Thyroid gland (tissue), 4 donors: ENCODE results near the gene GPANK1. TPM values are rescaled to one million over a fixed set of nuclear protein-coding genes. Genes with fewer than 3 reads are reported as not detected.

Experiments
- DNase-seq, 2 donors: peaks; one replicate each; pipeline ENCODE4 v3.0.0-alpha.2; 2019
- H3K27ac ChIP-seq, 3 donors: fragments of 200-600 bp; sonication (generic); 1 replicate in 2 of 3; 2 replicates in 1 of 3; pipeline ENCODE4 v1.5.1; 2016 to 2019; ENCODE audit warnings: mild to moderate bottlenecking in 1 of 3, moderate library complexity in 1 of 3
- H3K27me3 ChIP-seq: fragments of 200-600 bp; sonication (generic); one replicate; pipeline ENCODE4 v1.5.1; 2019
- H3K36me3 ChIP-seq, 2 donors: fragments of 200-600 bp; sonication (generic); one replicate each; pipeline ENCODE4 v1.5.1; 2016 to 2019
- H3K4me1 ChIP-seq, 2 donors: fragments of 200-600 bp; sonication (generic); one replicate each; pipeline ENCODE4 v1.5.1; 2017 to 2019
- H3K4me3 ChIP-seq, 3 donors: fragments of 200-600 bp; sonication (generic); replicated peaks in 1 of 3; 1 replicate in 2 of 3; 2 replicates in 1 of 3; pipeline ENCODE4 v1.5.1; 2016; ENCODE audit warnings: mild to moderate bottlenecking in 1 of 3
- H3K9me3 ChIP-seq: fragments of 200-600 bp; sonication (generic); one replicate; pipeline ENCODE4 v1.5.1; 2017
- POLR2A ChIP-seq, 2 donors: fragments of 450-650 bp; IDR thresholded peaks; one replicate each; pipeline ENCODE4 v1.6.1; 2017; ENCODE audit warnings: antibody characterized with exemption in 2 of 2, mild to moderate bottlenecking in 2 of 2, moderate library complexity in 1 of 2
- WGBS, 2 donors: methylation state at CpG; one replicate each; pipeline ENCODE4 v1.1.5; 2017; 5-methylcytosine and 5-hydroxymethylcytosine counted together
- intact Hi-C: fragments of 100-400 bp; cut with DNase I; formaldehyde crosslinking; loops from one replicate; pipeline ENCODE4 v1.15.1; 2023
- total RNA-seq, 4 donors: library from RNA; depleted of rRNA; stranded (reverse); fragments of >200 nt; gene quantifications; one replicate each; pipeline ENCODE4 v1.2.3, GENCODE V29; 2016
- TF ChIP-seq, protein P1 (sequence below), 6 experiments: fragments of 200-600 bp in 3 of 6; fragments of 450-650 bp in 3 of 6; sonication (generic) in 3 of 6; IDR thresholded peaks; one replicate each; pipeline ENCODE4 v1.5.1; 2016 to 2019; ENCODE audit warnings: antibody characterized with exemption in 6 of 6, mild to moderate bottlenecking in 2 of 6, inconsistent platforms in 1 of 6, moderate library complexity in 1 of 6

The GPANK1 gene
- total RNA-seq, 4 donors from 2014 or later, result 15.7 to 23.2 (median 22.1) TPM

DNA sequence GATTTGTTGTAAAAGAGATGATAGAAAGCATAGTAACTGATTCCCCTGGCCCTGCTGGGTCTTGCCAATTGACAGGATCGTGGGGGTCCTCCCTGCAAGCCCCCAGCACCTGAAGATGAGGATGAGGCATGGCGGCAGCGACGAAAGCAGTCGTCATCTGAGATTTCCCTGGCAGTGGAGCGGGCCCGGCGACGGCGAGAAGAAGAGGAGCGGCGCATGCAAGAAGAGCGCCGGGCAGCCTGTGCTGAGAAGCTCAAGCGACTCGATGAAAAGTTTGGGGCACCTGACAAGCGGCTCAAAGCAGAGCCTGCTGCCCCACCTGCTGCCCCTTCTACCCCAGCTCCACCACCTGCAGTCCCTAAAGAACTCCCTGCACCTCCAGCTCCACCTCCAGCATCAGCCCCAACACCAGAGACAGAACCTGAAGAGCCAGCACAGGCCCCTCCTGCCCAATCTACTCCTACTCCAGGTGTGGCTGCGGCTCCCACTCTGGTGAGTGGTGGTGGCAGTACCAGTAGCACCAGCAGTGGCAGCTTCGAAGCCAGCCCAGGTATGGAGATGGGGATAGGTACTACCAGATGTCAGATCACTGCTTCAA lies 37.0 kb downstream of the GPANK1 start:
- no peaks in the 10 kb centered on the region for H3K9me3 ChIP-seq
- no peak for TF ChIP-seq POLR2A (IDR thresholded peaks at IDR 0.05)
- TF ChIP-seq, protein P1, sequence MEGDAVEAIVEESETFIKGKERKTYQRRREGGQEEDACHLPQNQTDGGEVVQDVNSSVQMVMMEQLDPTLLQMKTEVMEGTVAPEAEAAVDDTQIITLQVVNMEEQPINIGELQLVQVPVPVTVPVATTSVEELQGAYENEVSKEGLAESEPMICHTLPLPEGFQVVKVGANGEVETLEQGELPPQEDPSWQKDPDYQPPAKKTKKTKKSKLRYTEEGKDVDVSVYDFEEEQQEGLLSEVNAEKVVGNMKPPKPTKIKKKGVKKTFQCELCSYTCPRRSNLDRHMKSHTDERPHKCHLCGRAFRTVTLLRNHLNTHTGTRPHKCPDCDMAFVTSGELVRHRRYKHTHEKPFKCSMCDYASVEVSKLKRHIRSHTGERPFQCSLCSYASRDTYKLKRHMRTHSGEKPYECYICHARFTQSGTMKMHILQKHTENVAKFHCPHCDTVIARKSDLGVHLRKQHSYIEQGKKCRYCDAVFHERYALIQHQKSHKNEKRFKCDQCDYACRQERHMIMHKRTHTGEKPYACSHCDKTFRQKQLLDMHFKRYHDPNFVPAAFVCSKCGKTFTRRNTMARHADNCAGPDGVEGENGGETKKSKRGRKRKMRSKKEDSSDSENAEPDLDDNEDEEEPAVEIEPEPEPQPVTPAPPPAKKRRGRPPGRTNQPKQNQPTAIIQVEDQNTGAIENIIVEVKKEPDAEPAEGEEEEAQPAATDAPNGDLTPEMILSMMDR (IDR thresholded peaks at IDR 0.05), result no peak
- H3K4me1 ChIP-seq, result no peaks in the 10 kb centered on the region
- H3K27me3 ChIP-seq, result no peaks in the 10 kb centered on the region
- intact Hi-C loops, result no loop called here
- no peak overlapping the region for H3K4me3 ChIP-seq
- DNase-seq, result no peak
- H3K36me3 ChIP-seq, result peaks cover 87 to 95% of the 10 kb centered on the region in 2 donors
- WGBS, 2 donors, result 97 to 98% methylated on average over 19 of the region's 19 CpGs
- no peak overlapping the region for H3K27ac ChIP-seq

DNA sequence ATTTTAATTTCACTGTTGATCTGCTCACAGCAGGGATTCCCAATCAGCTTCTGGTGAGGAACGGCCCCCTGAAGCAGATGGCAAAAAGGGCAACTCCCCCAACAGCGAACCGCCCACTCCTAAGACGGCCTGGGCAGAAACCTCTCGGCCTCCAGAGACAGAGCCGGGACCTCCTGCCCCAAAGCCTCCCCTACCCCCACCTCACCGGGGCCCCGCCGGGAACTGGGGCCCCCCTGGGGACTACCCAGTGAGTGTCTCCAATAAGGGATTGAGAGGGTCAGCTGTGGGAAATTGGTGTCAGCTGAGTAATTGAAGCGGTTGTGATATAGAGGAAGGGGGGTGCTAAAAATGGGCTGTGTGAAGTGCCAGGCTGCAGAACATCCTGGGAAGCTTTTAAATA lies 37.8 kb downstream of the GPANK1 start:
- peaks cover 3 to 7% of the 10 kb centered on the region in 2 donors for H3K4me1 ChIP-seq
- no peak overlapping the region for H3K27ac ChIP-seq
- intact Hi-C loops, result no loop called here
- no peaks in the 10 kb centered on the region for H3K27me3 ChIP-seq
- H3K4me3 ChIP-seq, result no peak overlapping the region
- no peak for TF ChIP-seq POLR2A (IDR thresholded peaks at IDR 0.05)
- TF ChIP-seq, protein P1 (IDR thresholded peaks at IDR 0.05), result no peak
- H3K36me3 ChIP-seq, result peaks cover 80 to 86% of the 10 kb centered on the region in 2 donors
- no peak for DNase-seq
- 91 to 96% methylated on average over 10 of the region's 10 CpGs for WGBS, 2 donors
- no peaks in the 10 kb centered on the region for H3K9me3 ChIP-seq

DNA sequence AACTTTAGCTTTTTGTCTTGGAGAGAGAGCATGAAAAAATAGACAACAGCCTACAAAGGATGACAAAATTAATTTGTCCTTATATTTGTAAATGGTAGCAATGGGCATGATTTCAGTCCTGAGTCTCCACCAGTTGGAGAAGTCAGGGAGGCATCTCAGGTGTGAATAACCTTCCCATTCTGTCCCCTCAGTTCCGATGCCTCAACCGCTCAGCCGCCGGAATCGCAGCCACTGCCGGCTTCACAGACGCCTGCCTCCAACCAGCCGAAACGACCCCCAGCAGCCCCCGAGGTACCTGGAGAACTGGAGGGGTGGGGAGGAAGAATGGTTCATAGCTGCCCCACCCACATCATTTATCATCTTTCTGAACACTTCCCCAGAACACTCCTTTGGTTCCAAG lies 40.7 kb downstream of the GPANK1 start:
- Histone ChIP-seq H3K4me3 (no peak overlapping the region), H3K9me3 (no peaks in the 10 kb centered on the region), H3K4me1 (peaks cover 9 to 12% of the 10 kb centered on the region in 2 donors), H3K27me3 (no peaks in the 10 kb centered on the region), H3K36me3 (peaks cover 52 to 57% of the 10 kb centered on the region in 2 donors), H3K27ac (no peak overlapping the region)
- TF ChIP-seq POLR2A (IDR thresholded peaks at IDR 0.05), result no peak
- TF ChIP-seq, protein P1 (IDR thresholded peaks at IDR 0.05), result no peak
- intact Hi-C loops, result no loop called here
- WGBS, 2 donors, result 91 to 94% methylated on average over 8 to 10 of the region's 10 CpGs
- DNase-seq, result no peak

DNA sequence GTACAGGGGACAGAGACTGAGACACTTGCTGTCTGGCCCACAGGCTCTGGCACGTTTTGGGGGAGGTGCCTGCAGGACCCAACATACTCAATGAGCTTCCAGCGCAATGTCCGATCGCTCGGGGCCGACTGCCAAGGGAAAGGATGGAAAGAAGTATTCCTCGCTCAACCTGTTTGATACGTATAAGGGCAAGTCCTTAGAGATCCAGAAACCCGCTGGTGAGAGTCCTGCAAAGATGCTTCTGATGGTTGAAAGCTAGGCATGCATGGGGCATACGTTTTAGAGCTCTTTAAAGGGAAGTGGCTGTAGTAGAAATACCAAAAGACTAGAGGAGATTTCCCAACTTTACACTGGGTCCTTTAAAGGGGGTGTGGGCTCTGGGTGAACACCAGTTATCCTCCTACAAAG lies 42.1 kb downstream of the GPANK1 start:
- intact Hi-C loops, result no loop called here
- peak; percentile 51 to 64 for DNase-seq
- TF ChIP-seq POLR2A (IDR thresholded peaks at IDR 0.05), result no peak
- TF ChIP-seq, protein P1 (IDR thresholded peaks at IDR 0.05), result no peak
- Histone ChIP-seq H3K27me3 (no peaks in the 10 kb centered on the region), H3K4me3 (no peak overlapping the region), H3K27ac (peak overlapping the region in 1 of 3 donors; percentile 99), H3K4me1 (peaks cover 9 to 12% of the 10 kb centered on the region in 2 donors), H3K36me3 (peaks cover 38 to 44% of the 10 kb centered on the region in 2 donors), H3K9me3 (no peaks in the 10 kb centered on the region)
- WGBS, 2 donors, result 38 to 49% methylated on average over 10 of the region's 10 CpGs

DNA sequence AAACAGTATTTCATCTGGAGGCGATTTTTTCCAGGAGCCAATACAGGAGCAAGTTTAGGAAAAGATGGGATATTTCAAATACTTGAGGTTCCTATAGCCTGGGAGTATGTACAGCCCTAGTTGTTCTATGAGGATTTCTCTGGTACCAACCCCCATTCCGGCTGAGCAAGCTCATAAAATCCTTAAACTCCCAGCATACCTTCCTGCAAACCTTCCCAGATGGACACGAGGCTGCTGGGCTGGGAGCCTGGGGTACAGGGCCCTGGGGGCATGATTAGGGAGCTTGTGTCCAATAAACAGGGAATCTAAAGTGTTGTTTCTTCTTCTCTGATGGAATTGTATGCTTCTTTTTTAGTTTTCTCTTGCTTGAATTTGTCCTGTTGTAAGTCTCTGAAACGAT lies 42.8 kb downstream of the GPANK1 start:
- H3K9me3 ChIP-seq, result no peaks in the 10 kb centered on the region
- H3K27me3 ChIP-seq, result no peaks in the 10 kb centered on the region
- intact Hi-C loops, result no loop called here
- 32 to 36% methylated on average over 4 of the region's 4 CpGs for WGBS, 2 donors
- peak overlapping the region in 2 of 3 donors; percentile 37 to 93 for H3K4me3 ChIP-seq
- H3K36me3 ChIP-seq, result peaks cover 31 to 37% of the 10 kb centered on the region in 2 donors
- peak overlapping the region in 2 of 3 donors; percentile 97 to 99 for H3K27ac ChIP-seq
- no peak for DNase-seq
- TF ChIP-seq, protein P1 (IDR thresholded peaks at IDR 0.05), result no peak
- no peak for TF ChIP-seq POLR2A (IDR thresholded peaks at IDR 0.05)
- H3K4me1 ChIP-seq, result peaks cover 9 to 12% of the 10 kb centered on the region in 2 donors
